Ascending aorta (tissue), 2 donors: ENCODE results near the gene SERTAD4. TPM values are rescaled to one million over a fixed set of nuclear protein-coding genes. Genes with fewer than 3 reads are reported as not detected.
A peak's percentile ranks its signal among the peaks of the same experiment; 100 is the strongest.
"Not testable (repeated sequence)": the region's sequence is repeated elsewhere in the genome, so short reads cannot be mapped to it uniquely, and the experiment has no call there.

ENCODE experiments used
- DNase-seq, 2 donors: peaks; one replicate each; pipeline ENCODE4 v3.0.0-alpha.2; 2019; ENCODE audit warnings: low spot score in 2 of 2
- H3K27ac ChIP-seq, 2 donors: fragments of 200-600 bp; sonication (generic); one replicate each; pipeline ENCODE4 v1.5.1; 2016 to 2017; ENCODE audit warnings: mild to moderate bottlenecking in 1 of 2
- H3K27me3 ChIP-seq: fragments of 200-600 bp; sonication (generic); one replicate; pipeline ENCODE4 v1.5.1; 2017
- H3K36me3 ChIP-seq, 2 donors: fragments of 200-600 bp; sonication (generic); one replicate each; pipeline ENCODE4 v1.5.1; 2016
- H3K4me1 ChIP-seq, 2 donors: fragments of 200-600 bp; sonication (generic); one replicate each; pipeline ENCODE4 v1.5.1; 2016 to 2017; ENCODE audit warnings: mild to moderate bottlenecking in 1 of 2
- H3K4me3 ChIP-seq, 2 donors: fragments of 200-600 bp; sonication (generic); one replicate each; pipeline ENCODE4 v1.5.1; 2016 to 2017; ENCODE audit warnings: mild to moderate bottlenecking in 1 of 2
- H3K9me3 ChIP-seq, 2 donors: fragments of 200-600 bp; sonication (generic); one replicate each; pipeline ENCODE4 v1.5.1; 2016
- intact Hi-C: fragments of 100-400 bp; cut with DNase I; formaldehyde crosslinking; loops from one replicate; pipeline ENCODE4 v1.15.1; 2023
- total RNA-seq: library from RNA; depleted of rRNA; stranded (reverse); fragments of >200 nt; gene quantifications from one replicate; pipeline ENCODE4 v1.1.0, GENCODE V29; 2016
- TF ChIP-seq, protein P1 (sequence below), 3 experiments: fragments of 200-600 bp in 2 of 3; fragments of 450-650 bp in 1 of 3; sonication (generic) in 2 of 3; IDR thresholded peaks; one replicate each; pipeline ENCODE4 v1.5.1; 2016 to 2019; ENCODE audit warnings: antibody characterized with exemption in 3 of 3, mild to moderate bottlenecking in 1 of 3, moderate library complexity in 1 of 3

The SERTAD4 gene
- total RNA-seq, 1 donor from 2014 or later: 4.0 TPM

DNA sequence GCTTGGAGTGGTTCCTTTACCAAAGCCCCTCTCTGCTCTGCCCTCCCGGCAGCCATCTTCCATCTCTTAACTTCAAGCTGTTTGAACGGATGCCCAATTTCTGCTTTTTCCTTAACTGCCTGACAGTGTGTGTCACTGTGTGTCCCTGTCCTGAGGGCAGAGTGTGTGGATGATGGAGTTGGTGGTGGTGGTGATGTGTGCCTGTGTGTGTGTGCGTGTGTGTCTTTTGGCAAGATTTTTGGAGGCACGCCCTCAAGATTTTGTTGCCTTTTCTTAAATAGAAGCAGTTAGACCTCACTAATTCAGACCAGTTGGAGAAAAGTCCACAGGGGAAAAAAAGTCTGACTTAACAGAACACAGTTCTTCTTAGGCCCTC, 30.3 kb downstream of the SERTAD4 start:
- TF ChIP-seq, protein P1, sequence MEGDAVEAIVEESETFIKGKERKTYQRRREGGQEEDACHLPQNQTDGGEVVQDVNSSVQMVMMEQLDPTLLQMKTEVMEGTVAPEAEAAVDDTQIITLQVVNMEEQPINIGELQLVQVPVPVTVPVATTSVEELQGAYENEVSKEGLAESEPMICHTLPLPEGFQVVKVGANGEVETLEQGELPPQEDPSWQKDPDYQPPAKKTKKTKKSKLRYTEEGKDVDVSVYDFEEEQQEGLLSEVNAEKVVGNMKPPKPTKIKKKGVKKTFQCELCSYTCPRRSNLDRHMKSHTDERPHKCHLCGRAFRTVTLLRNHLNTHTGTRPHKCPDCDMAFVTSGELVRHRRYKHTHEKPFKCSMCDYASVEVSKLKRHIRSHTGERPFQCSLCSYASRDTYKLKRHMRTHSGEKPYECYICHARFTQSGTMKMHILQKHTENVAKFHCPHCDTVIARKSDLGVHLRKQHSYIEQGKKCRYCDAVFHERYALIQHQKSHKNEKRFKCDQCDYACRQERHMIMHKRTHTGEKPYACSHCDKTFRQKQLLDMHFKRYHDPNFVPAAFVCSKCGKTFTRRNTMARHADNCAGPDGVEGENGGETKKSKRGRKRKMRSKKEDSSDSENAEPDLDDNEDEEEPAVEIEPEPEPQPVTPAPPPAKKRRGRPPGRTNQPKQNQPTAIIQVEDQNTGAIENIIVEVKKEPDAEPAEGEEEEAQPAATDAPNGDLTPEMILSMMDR (IDR thresholded peaks at IDR 0.05): no peak
- intact Hi-C loops: loop anchor here (1.0 to 2.0 kb wide), 2 partner anchors 23 to 30 kb away; no protein-coding TSS in a partner anchor
- Histone ChIP-seq H3K27ac (peak overlapping the region; percentile 80 to 84), H3K36me3 (no peaks in the 10 kb centered on the region), H3K4me1 (peaks cover 13 to 39% of the 10 kb centered on the region in 2 donors), H3K9me3 (no peaks in the 10 kb centered on the region), H3K4me3 (peak overlapping the region in 1 of 2 donors; percentile 25), H3K27me3 (no peaks in the 10 kb centered on the region)
- no peak for DNase-seq

DNA sequence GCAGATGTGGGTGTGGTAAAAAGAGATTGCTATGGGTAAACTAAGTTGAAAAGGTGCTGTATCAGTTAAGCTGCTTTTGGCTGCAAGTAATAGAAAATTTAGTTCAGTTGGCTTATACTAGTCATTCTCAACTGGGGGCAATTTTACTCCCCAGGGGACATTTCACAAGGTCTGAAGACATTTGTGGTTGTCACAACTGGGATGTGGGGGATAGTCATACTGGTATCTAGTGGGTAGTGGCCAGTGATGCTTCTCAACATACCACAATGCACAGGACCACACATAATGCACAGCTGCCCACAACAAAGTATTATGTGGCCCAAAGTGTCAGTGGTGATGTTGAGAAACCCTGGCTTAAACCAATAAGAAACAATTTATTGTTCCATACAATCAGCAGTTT, 31.4 kb downstream of the SERTAD4 start:
- no peaks in the 10 kb centered on the region for H3K27me3 ChIP-seq
- TF ChIP-seq, protein P1 (IDR thresholded peaks at IDR 0.05): no peak
- peak overlapping the region; percentile 80 to 84 for H3K27ac ChIP-seq
- H3K4me1 ChIP-seq: peaks cover 4 to 29% of the 10 kb centered on the region in 2 donors
- no peak overlapping the region for H3K4me3 ChIP-seq
- intact Hi-C loops: loop anchor here (2.0 kb wide), 1 partner anchor 29 kb away; no protein-coding TSS in a partner anchor
- H3K9me3 ChIP-seq: no peaks in the 10 kb centered on the region
- no peaks in the 10 kb centered on the region for H3K36me3 ChIP-seq
- no peak for DNase-seq

GRCh38 chr1:210264496-210265380, 32.1 kb downstream of the SERTAD4 start:
- intact Hi-C loops: no loop called here
- H3K9me3 ChIP-seq: no peaks in the 10 kb centered on the region
- H3K36me3 ChIP-seq: no peaks in the 10 kb centered on the region
- H3K27me3 ChIP-seq: no peaks in the 10 kb centered on the region
- DNase-seq: no peak
- TF ChIP-seq, protein P1 (IDR thresholded peaks at IDR 0.05): peak in 1 of 3 experiments; percentile 6
- peaks cover 3 to 26% of the 10 kb centered on the region in 2 donors for H3K4me1 ChIP-seq
- H3K4me3 ChIP-seq: no peak overlapping the region
- no peak overlapping the region for H3K27ac ChIP-seq

DNA sequence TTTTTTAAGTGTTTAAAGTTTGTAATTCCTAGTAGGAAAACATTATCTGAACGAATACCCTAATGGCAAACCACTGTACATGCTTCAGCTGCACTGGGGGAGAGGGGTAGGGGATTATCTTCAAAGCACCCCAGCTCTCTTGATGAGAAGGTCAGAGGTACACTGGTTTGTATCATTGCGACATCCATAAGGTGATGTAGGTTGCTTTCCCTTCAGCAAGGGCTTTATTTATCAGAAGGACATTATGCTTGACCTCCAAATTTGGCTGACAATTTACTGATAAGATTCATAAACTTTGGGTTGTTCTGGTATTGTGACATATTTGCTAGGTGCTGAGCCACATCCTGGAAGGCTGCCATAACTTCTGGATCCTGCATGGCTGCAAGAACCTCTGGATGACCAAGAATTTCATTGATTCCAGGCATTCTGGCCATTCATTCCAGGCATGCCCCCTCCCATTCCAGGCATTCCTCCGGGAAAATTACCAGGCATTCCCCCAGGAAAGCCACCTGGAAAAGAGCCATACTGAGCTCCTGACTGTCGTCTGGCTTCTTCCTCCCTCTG, 32.9 kb downstream of the SERTAD4 start:
- H3K9me3 ChIP-seq, intact Hi-C loops, H3K27ac ChIP-seq, DNase-seq, H3K27me3 ChIP-seq, H3K4me3 ChIP-seq, H3K36me3 ChIP-seq: not testable (repeated sequence)
- H3K4me1 ChIP-seq: peaks cover 3 to 20% of the 10 kb centered on the region in 2 donors

DNA sequence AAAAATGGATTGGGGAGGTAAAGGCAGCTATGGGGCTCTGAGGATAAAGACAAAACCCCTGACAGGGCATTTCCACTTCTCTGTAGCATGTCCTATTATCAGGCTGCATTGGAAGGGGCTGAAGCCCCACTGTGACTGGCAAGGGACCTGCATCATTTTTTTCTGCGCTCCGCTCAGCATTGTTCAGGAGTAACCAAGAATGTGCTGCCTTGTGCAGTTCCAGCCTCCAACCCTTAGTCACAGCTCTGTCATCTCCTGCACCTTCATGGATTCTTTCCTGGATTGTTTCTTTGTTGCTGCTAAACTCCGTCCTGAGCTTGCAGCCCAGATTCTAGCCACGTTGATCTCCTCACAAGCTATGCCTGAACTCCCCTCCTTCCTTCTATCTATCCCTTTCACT, 37.4 kb downstream of the SERTAD4 start:
- Histone ChIP-seq H3K36me3 (no peaks in the 10 kb centered on the region), H3K4me3 (no peak overlapping the region), H3K9me3 (no peaks in the 10 kb centered on the region), H3K27ac (no peak overlapping the region), H3K4me1 (no peaks in the 10 kb centered on the region), H3K27me3 (no peaks in the 10 kb centered on the region)
- intact Hi-C loops: no loop called here
- TF ChIP-seq, protein P1 (IDR thresholded peaks at IDR 0.05): no peak
- DNase-seq: no peak

GRCh38 chr1:210272666-210273065, 40.1 kb downstream of the SERTAD4 start:
- H3K4me3 ChIP-seq: no peak overlapping the region
- TF ChIP-seq, protein P1 (IDR thresholded peaks at IDR 0.05): no peak
- H3K36me3 ChIP-seq: no peaks in the 10 kb centered on the region
- no peaks in the 10 kb centered on the region for H3K27me3 ChIP-seq
- no peaks in the 10 kb centered on the region for H3K4me1 ChIP-seq
- no peaks in the 10 kb centered on the region for H3K9me3 ChIP-seq
- DNase-seq: no peak
- intact Hi-C loops: no loop called here
- no peak overlapping the region for H3K27ac ChIP-seq
